Heart right ventricle (tissue), 16 donors: ENCODE results near the gene CDK5RAP2. TPM values are rescaled to one million over a fixed set of nuclear protein-coding genes. Genes with fewer than 3 reads are reported as not detected.

Source experiments
- ATAC-seq, 8 donors: fragments of 200-7000 bp; cut with Tn5 transposase; one replicate each; pipeline ENCODE4 v1.9.1; 2020; ENCODE audit warnings: mild to moderate bottlenecking in 8 of 8, moderate library complexity in 8 of 8, moderate number of reproducible peaks in 1 of 8
- DNase-seq, 2 donors: peaks; one replicate each; pipeline ENCODE4 v3.0.0-alpha.2; 2020
- H3K27ac ChIP-seq, 10 donors: fragments of 200-600 bp; sonication (generic) in 2 of 10; one replicate each; pipeline versions ENCODE4 v1.5.0 to v1.8.0; 2020 to 2022; ENCODE audit warnings: mild to moderate bottlenecking in 3 of 10
- H3K27me3 ChIP-seq, 7 donors: fragments of 200-600 bp; one replicate each; pipeline ENCODE4 v1.8.0; 2021 to 2022; ENCODE audit warnings: mild to moderate bottlenecking in 2 of 7
- H3K36me3 ChIP-seq, 9 donors: fragments of 200-600 bp; sonication (generic) in 1 of 9; one replicate each; pipeline versions ENCODE4 v1.5.0 to v1.8.0; 2020 to 2022; ENCODE audit warnings: mild to moderate bottlenecking in 2 of 9
- H3K4me1 ChIP-seq, 9 donors: fragments of 200-600 bp; sonication (generic) in 1 of 9; one replicate each; pipeline versions ENCODE4 v1.5.0 to v1.8.0; 2020 to 2022; ENCODE audit warnings: mild to moderate bottlenecking in 4 of 9
- H3K4me3 ChIP-seq, 10 donors: fragments of 200-600 bp; sonication (generic) in 2 of 10; one replicate each; pipeline versions ENCODE4 v1.5.0 to v1.8.0; 2020 to 2022; ENCODE audit warnings: mild to moderate bottlenecking in 7 of 10, moderate library complexity in 2 of 10
- H3K9me3 ChIP-seq, 11 donors: fragments of 200-600 bp in 10 of 11; sonication (generic) in 2 of 11; one replicate each; pipeline versions ENCODE4 v1.5.0 to v1.8.0; 2013 to 2022; ENCODE audit warnings: mild to moderate bottlenecking in 2 of 11, control low read depth in 1 of 11, moderate library complexity in 1 of 11
- CTCF ChIP-seq, 9 donors: fragments of 200-600 bp; sonication (generic) in 2 of 9; IDR thresholded peaks; one replicate each; pipeline versions ENCODE4 v1.5.0 to v1.8.0; 2021 to 2022; ENCODE audit warnings: antibody characterized with exemption in 9 of 9, mild to moderate bottlenecking in 5 of 9, moderate library complexity in 1 of 9
- WGBS, 2 donors: extraction: QIAGEN DNeasy Blood & Tissue Kit; methylation state at CpG; one replicate each; pipeline ENCODE4 v1.1.7; 2013; ENCODE audit warnings: inconsistent platforms in 1 of 2; 5-methylcytosine and 5-hydroxymethylcytosine counted together
- intact Hi-C, 10 donors: fragments of 100-400 bp; cut with DNase I; formaldehyde crosslinking; loops; one replicate each; pipeline versions ENCODE4 v1.11.1 to v1.14.2; 2022
- polyA plus RNA-seq, 2 donors: library from polyadenylated mRNA; stranded (reverse); fragments of 200-250 nt; gene quantifications; one replicate each; pipeline ENCODE4 v1.2.3, GENCODE V29; 2013
- total RNA-seq, 10 donors: library from RNA; stranded (reverse); fragmentation: NEBNext Ultra II Directional in 3 of 10; extraction: Animal tissue kit (Norgen Biotek cat#: 25700) in 3 of 10; gene quantifications; one replicate each; pipeline versions ENCODE4 v1.2.1 to v1.2.4, GENCODE V29; 2021 to 2023
- donor health status: Arrhythmogenic right ventricular cardiomyopathy.
- donor health status: ischemic (EF 13 %, LVEDD 7.1; RV severe dilation, severe dysfunction).
- donor health status: healthy with polysubstance abuse.
- donor health status: DM: no; HTN: yes; CAD: no.
- donor health status: DM: no; HTN: no; CAD: no.
- donor health status: ischemic (EF 25% LVEDD 6.9; RV normal size, moderate dysfunction).
- donor health status: ischemic (EF 25% LVEDD 5.7; RV mildly dilated, moderate dysfunction).
- donor health status: healthy.
- donor health status: DM: yes; HTN: yes; CAD: no.
- donor health status: Ischemic cardiomyopathy.
- donor health status: ischemic (EF 35%, LVEDD 5.7; RV mildly dilated, moderate dysfunction).
- donor health status: nonischemic (EF 11% LVEDD 7.7; RV severe dilation, severe dysfunction).
- donor health status: DM: yes; HTN: yes; CAD: no.
- donor health status: PGD.
- donor health status: ischemic (EF 29% LVEDD 5.4; RV normal size, mild dysfunction).
- donor health status: nonischemic (EF 23%, LVEDD 6.1; RV moderate dilation, normal function).

The CDK5RAP2 gene
- total and polyA plus RNA-seq, 12 donors = 21.6 to 80.1 (median 53.4) TPM

GRCh38 chr9:120438111-120438510 is 141.9 kb downstream of the CDK5RAP2 start:
- peaks cover 0 to 90% (median 14%) of the 10 kb centered on the region in 9 donors for H3K36me3 ChIP-seq
- DNase-seq (no peak), ATAC-seq (peak in 2 of 8 donors; percentile 37 to 47)
- H3K4me1 ChIP-seq = peaks cover 0 to 68% (median 0%) of the 10 kb centered on the region in 9 donors
- WGBS, 2 donors = 73 to 79% methylated on average over 2 of the region's 2 CpGs
- peak overlapping the region in 1 of 10 donors; percentile 68 for H3K27ac ChIP-seq
- H3K9me3 ChIP-seq = no peaks in the 10 kb centered on the region
- H3K4me3 ChIP-seq = no peak overlapping the region
- no peaks in the 10 kb centered on the region for H3K27me3 ChIP-seq
- intact Hi-C loops = no loop called here
- TF ChIP-seq CTCF (IDR thresholded peaks at IDR 0.05) = no peak

GRCh38 chr9:120436983-120437475 is 142.9 kb downstream of the CDK5RAP2 start:
- Histone ChIP-seq H3K36me3 (peaks cover 0 to 79% (median 14%) of the 10 kb centered on the region in 9 donors), H3K9me3 (no peaks in the 10 kb centered on the region), H3K27ac (peak overlapping the region in 2 of 10 donors; percentile 20 to 68), H3K27me3 (no peaks in the 10 kb centered on the region), H3K4me1 (peaks cover 0 to 60% (median 0%) of the 10 kb centered on the region in 9 donors), H3K4me3 (no peak overlapping the region)
- peak in 6 of 8 donors; percentile 31 to 63 (median 46) for ATAC-seq
- 71 to 72% methylated on average over 9 of the region's 9 CpGs for WGBS, 2 donors
- peak in 1 of 2 donors; percentile 24 for DNase-seq
- intact Hi-C loops = no loop called here
- no peak for TF ChIP-seq CTCF (IDR thresholded peaks at IDR 0.05)

GRCh38 chr9:120436446-120436845 is 143.5 kb downstream of the CDK5RAP2 start:
- 74 to 85% methylated on average over 3 of the region's 3 CpGs for WGBS, 2 donors
- DNase-seq = no peak
- Histone ChIP-seq H3K9me3 (no peaks in the 10 kb centered on the region), H3K27me3 (no peaks in the 10 kb centered on the region), H3K27ac (peak overlapping the region in 1 of 10 donors; percentile 68), H3K4me3 (no peak overlapping the region), H3K4me1 (peaks cover 0 to 59% (median 0%) of the 10 kb centered on the region in 9 donors), H3K36me3 (peaks cover 0 to 73% (median 14%) of the 10 kb centered on the region in 9 donors)
- ATAC-seq = no peak
- intact Hi-C loops = no loop called here
- no peak for TF ChIP-seq CTCF (IDR thresholded peaks at IDR 0.05)

GRCh38 chr9:120435091-120435490 is 144.9 kb downstream of the CDK5RAP2 start:
- ATAC-seq (peak in 2 of 8 donors; percentile 36 to 57), DNase-seq (no peak)
- intact Hi-C loops = no loop called here
- H3K36me3 ChIP-seq = peaks cover 0 to 60% (median 14%) of the 10 kb centered on the region in 9 donors
- H3K27me3 ChIP-seq = no peaks in the 10 kb centered on the region
- H3K27ac ChIP-seq = peak overlapping the region in 1 of 10 donors; percentile 23
- H3K9me3 ChIP-seq = no peaks in the 10 kb centered on the region
- 71 to 73% methylated on average over 1 of the region's 1 CpG for WGBS, 2 donors
- no peak overlapping the region for H3K4me3 ChIP-seq
- peaks cover 0 to 61% (median 0%) of the 10 kb centered on the region in 9 donors for H3K4me1 ChIP-seq
- no peak for TF ChIP-seq CTCF (IDR thresholded peaks at IDR 0.05)
